Activated naive CD8-positive, alpha-beta T cell treated with anti-CD3 and anti-CD28 coated beads for 36 hours (primary cell): Measurements from ENCODE around the gene FBP2. TPM values are rescaled to one million over a fixed set of nuclear protein-coding genes. Genes with fewer than 3 reads are reported as not detected.
"Not testable (repeated sequence)": the region's sequence is repeated elsewhere in the genome, so short reads cannot be mapped to it uniquely, and the experiment has no call there.

Experiments used
- DNase-seq: peaks from one replicate; pipeline ENCODE4 v3.0.0; 2021
- H3K27ac Mint-ChIP-seq: one replicate; pipeline ENCODE4 v1.8.0; 2022; ENCODE audit warnings: mild to moderate bottlenecking, moderate library complexity, mixed read lengths
- H3K27me3 Mint-ChIP-seq: one replicate; pipeline ENCODE4 v1.8.0; 2022; ENCODE audit warnings: mild to moderate bottlenecking, mixed read lengths
- H3K36me3 Mint-ChIP-seq: one replicate; pipeline ENCODE4 v1.8.0; 2021; ENCODE audit warnings: mild to moderate bottlenecking, mixed read lengths
- H3K4me1 Mint-ChIP-seq: one replicate; pipeline ENCODE4 v1.8.0; 2021; ENCODE audit warnings: mixed read lengths
- H3K4me3 Mint-ChIP-seq: one replicate; pipeline ENCODE4 v1.8.0; 2022; ENCODE audit warnings: mild to moderate bottlenecking, moderate library complexity, mixed read lengths
- H3K9me3 Mint-ChIP-seq: one replicate; pipeline ENCODE4 v1.8.0; 2022; ENCODE audit warnings: mixed read lengths
- total RNA-seq, 2 experiments: library from RNA; stranded (reverse); gene quantifications; one replicate each; pipeline ENCODE4 v1.2.3, GENCODE V29; 2021

FBP2 gene
- total RNA-seq, 2 experiments from 2014 or later = not detected

DNA sequence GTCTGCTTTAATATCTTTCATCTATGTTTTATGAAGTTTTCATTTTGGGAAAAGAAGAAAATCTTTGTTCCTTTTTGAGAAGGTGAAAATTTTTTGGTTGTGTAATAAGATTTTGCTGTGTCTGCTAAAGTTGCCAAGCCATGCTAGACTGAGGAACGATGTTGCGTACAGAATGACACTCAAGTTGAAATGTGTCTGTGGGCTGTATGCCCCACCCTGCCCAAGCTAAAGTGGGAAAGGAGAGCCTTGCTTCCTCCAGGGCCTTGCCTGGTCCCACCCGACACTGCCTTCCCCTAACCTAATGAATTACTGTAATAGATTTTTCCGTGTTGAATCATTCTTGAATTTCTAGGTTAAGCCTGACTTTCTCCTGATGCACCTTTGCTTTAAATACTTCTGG is 36.2 kb downstream of the FBP2 start:
- Mint-ChIP-seq H3K36me3 (no peaks in the 10 kb centered on the region), H3K27ac (no peak overlapping the region), H3K9me3 (no peaks in the 10 kb centered on the region), H3K4me3 (no peak overlapping the region), H3K27me3 (peaks cover 9% of the 10 kb centered on the region), H3K4me1 (no peaks in the 10 kb centered on the region)
- no peak for DNase-seq

DNA sequence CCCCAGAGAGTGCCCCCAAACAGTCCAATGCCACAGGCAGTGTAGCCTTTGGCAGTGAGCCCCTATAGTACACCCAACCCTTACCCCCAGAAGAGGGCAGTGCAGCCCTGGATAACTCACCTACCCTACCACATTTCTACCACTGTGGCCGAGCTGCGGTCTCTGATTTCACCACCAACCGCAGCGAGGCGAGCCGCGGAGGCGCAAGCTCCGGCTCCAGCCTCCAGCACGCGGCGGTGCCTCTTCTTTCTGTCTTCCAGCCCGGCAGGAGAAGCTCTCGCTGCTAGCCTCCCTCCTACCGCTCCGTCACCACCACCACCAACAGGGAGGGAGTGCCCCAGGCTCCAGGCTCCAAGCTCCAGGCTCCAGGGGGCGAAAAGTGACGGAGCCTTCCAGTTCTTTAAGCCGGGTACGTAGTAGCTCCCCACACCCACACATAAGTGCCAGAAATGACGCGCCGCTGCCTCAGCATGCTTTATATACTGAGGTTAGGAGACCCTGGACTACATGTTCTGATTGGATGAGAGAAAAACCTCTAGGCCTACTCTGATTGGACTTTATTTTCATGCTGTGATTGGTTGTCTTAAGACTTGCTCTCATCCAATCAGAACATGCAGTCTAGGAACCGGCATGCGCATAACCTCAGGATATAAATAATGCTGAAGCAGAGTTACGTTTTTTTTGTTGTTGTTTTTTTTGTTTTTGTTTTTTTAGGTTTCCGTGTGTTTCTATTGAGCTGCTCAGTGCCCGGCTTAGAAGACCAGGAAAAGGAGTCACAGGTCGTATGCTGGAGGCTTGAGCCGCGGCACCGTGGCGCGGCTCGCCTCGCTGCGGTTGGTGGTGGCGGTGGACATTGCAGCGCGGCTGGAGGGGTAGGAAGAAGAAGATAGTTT is 38.9 kb downstream of the FBP2 start, which contains the start of gene PCAT7:
PCAT7 (plus strand) TSS at position 645 of the 893 bp plus-strand sequence.
- peaks cover 8% of the 10 kb centered on the region for H3K27me3 Mint-ChIP-seq
- peak; percentile 19 for DNase-seq
- H3K9me3 Mint-ChIP-seq = no peaks in the 10 kb centered on the region
- H3K4me1 Mint-ChIP-seq = no peaks in the 10 kb centered on the region
- H3K4me3 Mint-ChIP-seq = no peak within 1 kb of the TSS
- H3K36me3 Mint-ChIP-seq = no peaks in the 10 kb centered on the region
- no peak within 1 kb of the TSS for H3K27ac Mint-ChIP-seq

GRCh38 chr9:94554078-94554438 is 39.6 kb downstream of the FBP2 start:
- DNase-seq = no peak
- no peak overlapping the region for H3K4me3 Mint-ChIP-seq
- no peaks in the 10 kb centered on the region for H3K9me3 Mint-ChIP-seq

DNA sequence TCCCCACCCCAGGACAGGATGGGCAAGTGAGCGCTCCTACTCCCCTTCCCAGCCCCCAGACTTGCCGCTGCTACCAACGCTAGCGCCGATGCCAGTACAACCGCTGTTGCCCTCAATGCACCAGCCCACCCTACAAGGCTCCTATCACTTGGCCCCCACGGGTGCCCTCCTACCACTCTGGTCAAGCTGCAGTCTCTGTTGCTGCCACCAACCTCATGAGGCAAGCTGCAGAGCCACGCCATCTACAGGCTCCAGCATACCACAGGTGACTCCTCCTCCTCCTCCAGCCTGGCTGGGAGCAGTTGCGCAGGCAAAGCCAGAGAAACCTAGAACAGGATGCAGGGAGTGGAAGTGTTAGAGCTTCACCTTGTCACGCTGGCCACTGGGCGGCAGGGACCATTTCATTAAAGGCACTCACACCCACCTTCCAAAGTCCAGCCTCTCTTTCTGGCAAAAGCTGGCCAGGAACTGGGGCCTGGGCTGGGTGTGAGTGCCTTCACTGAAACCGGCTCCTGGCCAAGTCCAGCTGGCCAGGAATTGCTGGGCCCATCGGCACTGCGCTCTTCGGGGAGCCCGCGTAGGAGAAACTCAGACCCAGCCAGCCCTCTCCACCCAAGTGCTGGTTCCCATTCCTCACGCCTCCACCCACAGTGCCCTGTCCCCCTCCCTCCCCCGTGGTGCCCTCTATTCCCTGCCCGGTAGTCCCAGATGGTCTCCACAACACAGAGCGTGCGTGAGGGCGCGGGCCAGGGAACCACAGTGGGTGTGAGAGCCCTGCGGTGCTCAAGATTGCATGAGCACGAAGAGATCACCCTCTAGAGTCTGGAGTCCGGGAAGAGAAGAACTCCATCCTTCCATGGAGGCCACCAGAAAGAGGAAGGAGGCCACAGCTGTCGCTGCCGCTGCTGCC is 40.3 kb downstream of the FBP2 start:
- Mint-ChIP-seq H3K27me3 (peaks cover 13% of the 10 kb centered on the region), H3K9me3 (no peaks in the 10 kb centered on the region), H3K4me1 (no peaks in the 10 kb centered on the region), H3K4me3 (no peak overlapping the region), H3K36me3 (no peaks in the 10 kb centered on the region), H3K27ac (no peak overlapping the region)
- no peak for DNase-seq

More at GRCh38 chr9:94554078-94554438, 39.6 kb downstream of the FBP2 start:
- peaks cover 8% of the 10 kb centered on the region for H3K27me3 Mint-ChIP-seq
- H3K4me1 Mint-ChIP-seq = no peaks in the 10 kb centered on the region
- no peak overlapping the region for H3K27ac Mint-ChIP-seq
- H3K36me3 Mint-ChIP-seq = no peaks in the 10 kb centered on the region

GRCh38 chr9:94545940-94546339 is 47.7 kb downstream of the FBP2 start:
- H3K9me3 Mint-ChIP-seq = no peaks in the 10 kb centered on the region
- H3K27me3 Mint-ChIP-seq = peaks cover 19% of the 10 kb centered on the region
- H3K4me1 Mint-ChIP-seq = no peaks in the 10 kb centered on the region
- H3K27ac Mint-ChIP-seq = no peak overlapping the region
- no peaks in the 10 kb centered on the region for H3K36me3 Mint-ChIP-seq
- H3K4me3 Mint-ChIP-seq = no peak overlapping the region
- no peak for DNase-seq

DNA sequence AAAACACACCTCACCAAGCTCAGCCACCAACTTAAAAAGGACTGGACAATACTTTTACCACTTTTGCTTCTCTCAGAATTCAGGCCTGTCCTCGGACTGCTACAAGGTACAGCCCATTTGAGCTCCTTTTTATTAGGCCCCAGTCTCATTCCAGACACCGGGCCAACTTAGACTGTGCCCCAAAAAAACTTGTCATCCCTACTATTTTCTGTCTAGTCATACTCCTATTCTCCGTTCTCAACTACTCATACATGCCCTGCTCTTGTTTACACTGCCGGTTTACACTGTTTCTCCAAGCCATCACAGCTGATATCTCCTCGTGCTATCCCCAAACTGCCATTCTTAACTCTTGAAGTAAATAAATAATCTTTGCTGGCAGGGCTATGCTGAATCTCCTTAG is 49.3 kb downstream of the FBP2 start:
- H3K27me3 Mint-ChIP-seq = peaks cover 15% of the 10 kb centered on the region
- H3K4me3 Mint-ChIP-seq, DNase-seq, H3K4me1 Mint-ChIP-seq, H3K36me3 Mint-ChIP-seq, H3K9me3 Mint-ChIP-seq, H3K27ac Mint-ChIP-seq: not testable (repeated sequence)

- Mint-ChIP-seq H3K27me3 (no peaks in the 10 kb centered on the region), H3K4me3 (no peak overlapping the region), H3K27ac (no peak overlapping the region), H3K36me3 (no peaks in the 10 kb centered on the region), H3K9me3 (no peaks in the 10 kb centered on the region), H3K4me1 (no peaks in the 10 kb centered on the region)
- DNase-seq = no peak
Observed at GRCh38 chr9:94538908-94539307, 54.7 kb downstream of the FBP2 start.

DNA sequence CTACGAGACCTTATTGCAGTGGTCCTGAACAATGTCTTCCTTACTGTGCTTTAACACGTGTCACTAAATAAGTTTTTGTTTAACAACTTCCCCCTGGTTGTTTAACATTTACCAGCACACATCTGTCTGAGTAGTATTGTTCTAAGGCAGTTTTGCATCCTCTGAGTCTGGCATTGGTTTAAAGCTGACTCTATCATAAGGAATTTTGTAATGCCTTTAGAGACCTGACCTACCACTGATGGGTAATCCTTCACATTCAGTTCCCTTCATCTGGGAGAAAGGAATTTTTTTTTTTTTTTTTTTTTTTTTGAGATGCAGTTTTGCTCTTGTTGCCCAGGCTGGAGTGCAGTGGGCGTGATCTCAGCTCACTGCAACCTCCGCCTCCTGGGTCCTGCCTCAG is 58.7 kb downstream of the FBP2 start:
- Mint-ChIP-seq H3K9me3 (no peaks in the 10 kb centered on the region), H3K4me3 (no peak overlapping the region), H3K27ac (no peak overlapping the region), H3K4me1 (no peaks in the 10 kb centered on the region), H3K36me3 (no peaks in the 10 kb centered on the region), H3K27me3 (peaks cover 5% of the 10 kb centered on the region)
- no peak for DNase-seq

- no peak overlapping the region for H3K4me3 Mint-ChIP-seq
- H3K4me1 Mint-ChIP-seq = no peaks in the 10 kb centered on the region
- no peak overlapping the region for H3K27ac Mint-ChIP-seq
Observed at GRCh38 chr9:94533601-94534000, 60.0 kb downstream of the FBP2 start.

GRCh38 chr9:94533155-94533554 is 60.5 kb downstream of the FBP2 start:
- H3K36me3 Mint-ChIP-seq = no peaks in the 10 kb centered on the region
- H3K27ac Mint-ChIP-seq = no peak overlapping the region
- no peaks in the 10 kb centered on the region for H3K9me3 Mint-ChIP-seq
- no peaks in the 10 kb centered on the region for H3K4me1 Mint-ChIP-seq
- no peak for DNase-seq
- no peak overlapping the region for H3K4me3 Mint-ChIP-seq
- peaks cover 5% of the 10 kb centered on the region for H3K27me3 Mint-ChIP-seq

More at GRCh38 chr9:94533601-94534000, 60.0 kb downstream of the FBP2 start:
- Mint-ChIP-seq H3K9me3 (no peaks in the 10 kb centered on the region), H3K36me3 (no peaks in the 10 kb centered on the region), H3K27me3 (peaks cover 5% of the 10 kb centered on the region)
- DNase-seq = no peak

DNA sequence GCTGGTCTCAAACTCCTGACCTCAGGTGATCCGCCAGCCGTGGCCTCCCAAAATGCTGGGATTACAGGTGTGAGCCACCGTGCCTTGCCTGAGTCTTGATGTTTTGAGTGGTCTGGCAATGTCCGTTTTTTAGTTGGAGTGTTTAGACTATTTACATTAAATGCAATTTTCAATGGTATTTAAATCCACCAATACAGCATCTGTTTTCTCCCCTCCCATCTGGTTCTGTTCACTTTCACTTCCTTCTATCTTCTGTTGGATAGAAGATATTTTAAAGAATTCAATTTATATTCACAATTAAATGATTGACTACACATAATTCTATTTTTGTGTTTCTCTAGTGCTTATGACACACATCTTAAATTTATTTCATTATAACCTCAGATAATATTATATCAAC is 64.7 kb downstream of the FBP2 start:
- H3K27ac Mint-ChIP-seq = no peak overlapping the region
- H3K9me3 Mint-ChIP-seq = no peaks in the 10 kb centered on the region
- H3K27me3 Mint-ChIP-seq = peaks cover 11% of the 10 kb centered on the region
- H3K4me1 Mint-ChIP-seq = no peaks in the 10 kb centered on the region
- no peak for DNase-seq
- no peaks in the 10 kb centered on the region for H3K36me3 Mint-ChIP-seq
- H3K4me3 Mint-ChIP-seq = no peak overlapping the region

DNA sequence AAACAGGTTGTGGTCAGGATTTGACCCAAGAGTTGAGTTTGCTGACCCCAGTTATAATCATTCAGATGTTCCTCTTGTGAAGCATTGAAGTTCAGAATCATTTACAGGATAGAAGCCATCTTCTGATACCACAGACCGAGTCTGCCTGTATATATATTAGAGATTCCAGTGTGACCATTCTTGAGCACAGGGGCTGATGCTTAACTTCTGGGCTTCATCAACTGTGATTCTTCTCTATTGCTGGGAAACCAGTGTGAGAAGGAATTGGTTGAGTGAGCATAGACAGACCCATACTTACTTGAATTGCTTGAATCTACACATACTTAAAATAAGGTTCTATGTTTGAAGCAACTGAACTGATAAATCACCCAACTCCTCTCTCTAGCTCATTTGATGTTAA is 66.7 kb downstream of the FBP2 start:
- Mint-ChIP-seq H3K9me3 (no peaks in the 10 kb centered on the region), H3K36me3 (no peaks in the 10 kb centered on the region), H3K4me1 (no peaks in the 10 kb centered on the region), H3K4me3 (no peak overlapping the region), H3K27me3 (peaks cover 10% of the 10 kb centered on the region), H3K27ac (no peak overlapping the region)
- DNase-seq = no peak

- Mint-ChIP-seq H3K36me3 (no peaks in the 10 kb centered on the region), H3K9me3 (no peaks in the 10 kb centered on the region), H3K4me3 (no peak overlapping the region), H3K27ac (no peak overlapping the region), H3K27me3 (peaks cover 9% of the 10 kb centered on the region), H3K4me1 (no peaks in the 10 kb centered on the region)
- DNase-seq = no peak
Observed at GRCh38 chr9:94526271-94526670, 67.4 kb downstream of the FBP2 start.

GRCh38 chr9:94525396-94526035 is 68.1 kb downstream of the FBP2 start:
- H3K9me3 Mint-ChIP-seq = no peaks in the 10 kb centered on the region
- no peaks in the 10 kb centered on the region for H3K4me1 Mint-ChIP-seq
- H3K36me3 Mint-ChIP-seq = no peaks in the 10 kb centered on the region
- no peak overlapping the region for H3K4me3 Mint-ChIP-seq
- no peak for DNase-seq
- peaks cover 9% of the 10 kb centered on the region for H3K27me3 Mint-ChIP-seq
- H3K27ac Mint-ChIP-seq = no peak overlapping the region

- Mint-ChIP-seq H3K9me3 (peaks cover 3% of the 10 kb centered on the region), H3K4me1 (no peaks in the 10 kb centered on the region), H3K27me3 (peaks cover 8% of the 10 kb centered on the region), H3K27ac (no peak overlapping the region), H3K4me3 (no peak overlapping the region), H3K36me3 (peaks cover 2% of the 10 kb centered on the region)
- DNase-seq = no peak
Observed at GRCh38 chr9:94517254-94517653, 76.4 kb downstream of the FBP2 start.
